GM12872 (cell line): Measurements from ENCODE around the gene RIPOR2.

Experiments
- CTCF ChIP-seq: IDR thresholded peaks from 3 replicates; pipeline ENCODE4 v1.5.1; 2011; ENCODE audit warnings: low read depth, mild to moderate bottlenecking, low read length, moderate library complexity; ENCODE audit not compliant: insufficient read depth

RIPOR2 gene

GRCh38 chr6:24905483-24905882, 30.3 kb downstream of the RIPOR2 start:
- no peak for TF ChIP-seq CTCF

- TF ChIP-seq CTCF: no peak
Observed at GRCh38 chr6:24903681-24904080, 32.1 kb downstream of the RIPOR2 start.

GRCh38 chr6:24902782-24903181, 33.0 kb downstream of the RIPOR2 start:
- TF ChIP-seq CTCF: no peak

- TF ChIP-seq CTCF: no peak
Observed at GRCh38 chr6:24901698-24902328, 33.9 kb downstream of the RIPOR2 start.

GRCh38 chr6:24900917-24901697, 34.7 kb downstream of the RIPOR2 start:
- no peak for TF ChIP-seq CTCF

- no peak for TF ChIP-seq CTCF
Observed at GRCh38 chr6:24899997-24900325, 35.8 kb downstream of the RIPOR2 start.

GRCh38 chr6:24899136-24899996, 36.4 kb downstream of the RIPOR2 start:
- no peak for TF ChIP-seq CTCF
